Glomerular visceral epithelial cell (primary cell): ENCODE results near the gene HLCS.

Experiments used
- DNase-seq: peaks from one replicate; pipeline ENCODE4 v3.0.0-alpha.2; 2016; ENCODE audit errors: extremely low spot score

Gene HLCS

GRCh38 chr21:36985751-36986594 lies 19.5 kb upstream of the HLCS start:
- DNase-seq, result no peak

- no peak for DNase-seq
Observed at GRCh38 chr21:36981977-36982700, 15.7 kb upstream of the HLCS start.

- DNase-seq, result no peak
Observed at GRCh38 chr21:36981049-36981391, 14.6 kb upstream of the HLCS start.

GRCh38 chr21:36980280-36981048 lies 14.0 kb upstream of the HLCS start:
- peak; percentile 30 for DNase-seq

- DNase-seq, result peak; percentile 70
Observed at GRCh38 chr21:36976882-36977651, 10.6 kb upstream of the HLCS start.

- no peak for DNase-seq
Observed at GRCh38 chr21:36976228-36976861, 9.9 kb upstream of the HLCS start.

GRCh38 chr21:36974851-36975192 lies 8.4 kb upstream of the HLCS start:
- no peak for DNase-seq

- DNase-seq, result no peak
Observed at GRCh38 chr21:36973986-36974850, 7.7 kb upstream of the HLCS start.

- DNase-seq, result no peak
Observed at GRCh38 chr21:36968976-36969375, 2.5 kb upstream of the HLCS start.

GRCh38 chr21:36968414-36968813 lies 1.9 kb upstream of the HLCS start:
- DNase-seq, result no peak

- no peak for DNase-seq
Observed at GRCh38 chr21:36966821-36967768, 626 bp upstream of the HLCS start.

- DNase-seq, result no peak
Observed at GRCh38 chr21:36965720-36966065, 776 bp downstream of the HLCS start.

- no peak for DNase-seq
Observed at GRCh38 chr21:36964827-36965719, 1.4 kb downstream of the HLCS start.

GRCh38 chr21:36964398-36964797 lies 2.1 kb downstream of the HLCS start:
- no peak for DNase-seq

GRCh38 chr21:36962098-36962780 lies 4.2 kb downstream of the HLCS start:
- DNase-seq, result no peak

GRCh38 chr21:36960676-36961284 lies 5.7 kb downstream of the HLCS start:
- DNase-seq, result no peak
